HCT116 (cell line): ENCODE measurements around the gene ASCC1. TPM values are rescaled to one million over a fixed set of nuclear protein-coding genes. Genes with fewer than 3 reads are reported as not detected.

Experiments
- ATAC-seq: fragments of 200-7000 bp; cut with Tn5 transposase; 2 replicates; pipeline ENCODE4 v1.9.1; 2020; ENCODE audit warnings: mild to moderate bottlenecking, moderate library complexity
- BruUV-seq: library from RNA; stranded (reverse); fragments of 400-500 nt; replicated peaks from 2 replicates; lab custom pipeline; 2021; lab: Mats Ljungman, UMichigan
- CTCF ChIA-PET: fragments of 300-600 bp; sonication (Branson Sonifier 250); formaldehyde crosslinking; loops from one replicate; lab custom pipeline; 2021; ENCODE audit warnings: antibody characterized with exemption; lab: Charles Lee
- POLR2A ChIA-PET: fragments of 300-600, 350-600 bp; sonication (Branson Sonifier 250); formaldehyde crosslinking; loops from one replicate; lab custom pipeline; 2021; ENCODE audit warnings: antibody characterized with exemption; lab: Charles Lee
- RAD21 ChIA-PET, 2 experiments: fragments of 300-600 bp; sonication (Branson Sonifier 250); formaldehyde crosslinking; loops; one replicate each; lab custom pipeline; 2023; ENCODE audit warnings: low total read pairs in 2 of 2; ENCODE audit not compliant: uncharacterized antibody in 2 of 2, unreplicated experiment in 2 of 2, low non-redundant PET in 1 of 2; lab: Charles Lee
- DNase-seq: peaks from one replicate; pipeline ENCODE4 v3.0.0-alpha.2; 2010; ENCODE audit warnings: low read depth, low spot score
- H2AFZ ChIP-seq: fragments of 200-600 bp; shearing (Covaris generic), sonication (generic); 2 replicates; pipeline ENCODE4 v1.6.1; 2017; ENCODE audit warnings: low read depth, mixed run types, mixed read lengths, antibody characterized with exemption, low read length; ENCODE audit not compliant: poor library complexity, severe bottlenecking
- H3K27ac ChIP-seq: 2 replicates; pipeline ENCODE4 v1.5.1; 2012; ENCODE audit warnings: low read depth, low read length
- H3K27me3 ChIP-seq: fragments of 200-600 bp; sonication (generic); 2 replicates; pipeline ENCODE4 v1.6.1; 2016; ENCODE audit warnings: mixed run types, low read length, mixed read lengths; ENCODE audit not compliant: insufficient read depth
- H3K36me3 ChIP-seq, 2 experiments: fragments of 200-500 bp in 1 of 2; fragments of 200-600 bp in 1 of 2; sonication (Bioruptor generic) in 1 of 2; sonication (generic) in 1 of 2; 2 replicates each; pipeline versions ENCODE4 v1.5.1 to v1.6.1; 2014 to 2016; ENCODE audit warnings: low read length in 2 of 2, inconsistent platforms in 1 of 2, mixed read lengths in 1 of 2, mixed run types in 1 of 2; ENCODE audit not compliant: insufficient read depth in 2 of 2, control insufficient read depth in 1 of 2
- H3K4me1 ChIP-seq, 2 experiments: fragments of 200-600 bp in 1 of 2; sonication (generic) in 1 of 2; 2 replicates each; pipeline versions ENCODE4 v1.5.1 to v1.6.1; 2012 to 2017; ENCODE audit warnings: low read length in 2 of 2, inconsistent platforms in 1 of 2, mild to moderate bottlenecking in 1 of 2, mixed read lengths in 1 of 2, mixed run types in 1 of 2, moderate library complexity in 1 of 2; ENCODE audit not compliant: insufficient read depth in 2 of 2, control insufficient read depth in 1 of 2
- H3K4me2 ChIP-seq: fragments of 200-600 bp; sonication (generic); 2 replicates; pipeline ENCODE4 v1.6.1; 2017; ENCODE audit warnings: mixed run types, low read length, mixed read lengths
- H3K4me3 ChIP-seq, 2 experiments: fragments of 200-600 bp in 1 of 2; sonication (generic) in 1 of 2; replicated peaks in 1 of 2; 2 replicates each; pipeline ENCODE4 v1.5.1; 2011 to 2016; ENCODE audit warnings: low read length in 2 of 2, control low read depth in 1 of 2, low read depth in 1 of 2, mild to moderate bottlenecking in 1 of 2, mixed read lengths in 1 of 2, mixed run types in 1 of 2
- H3K79me2 ChIP-seq: fragments of 200-600 bp; sonication (generic); 2 replicates; pipeline ENCODE4 v1.6.1; 2017; ENCODE audit warnings: mild to moderate bottlenecking, mixed run types, low read length, moderate library complexity, mixed read lengths; ENCODE audit not compliant: insufficient read depth
- H3K9ac ChIP-seq: fragments of 200-600 bp; sonication (generic); 2 replicates; pipeline ENCODE4 v1.6.1; 2016; ENCODE audit warnings: low read length, mixed read lengths
- H3K9me2 ChIP-seq: fragments of 200-600 bp; sonication (generic), shearing (Covaris generic); 2 replicates; pipeline ENCODE4 v1.6.1; 2017; ENCODE audit warnings: mixed run types, mild to moderate bottlenecking, moderate library complexity; ENCODE audit not compliant: insufficient read depth
- H3K9me3 ChIP-seq, 2 experiments: fragments of 200-500 bp in 1 of 2; fragments of 200-600 bp in 1 of 2; sonication (Bioruptor generic) in 1 of 2; sonication (generic) in 1 of 2; 2 replicates each; pipeline ENCODE4 v1.6.1; 2014 to 2017; ENCODE audit warnings: low read length in 2 of 2, mixed read lengths in 2 of 2, inconsistent platforms in 1 of 2, low read depth in 1 of 2, mild to moderate bottlenecking in 1 of 2, mixed run types in 1 of 2, moderate library complexity in 1 of 2; ENCODE audit not compliant: control insufficient read depth in 1 of 2, insufficient read depth in 1 of 2
- H4K20me1 ChIP-seq: fragments of 200-600 bp; sonication (generic), shearing (Covaris generic); 2 replicates; pipeline ENCODE4 v1.6.1; 2017; ENCODE audit warnings: mixed run types, mild to moderate bottlenecking, moderate library complexity; ENCODE audit not compliant: insufficient read depth
- ATF3 ChIP-seq: IDR thresholded peaks from 2 replicates; pipeline ENCODE4 v1.6.1; 2012
- CBX3 ChIP-seq: IDR thresholded peaks from 2 replicates; pipeline ENCODE4 v1.6.1; 2012; ENCODE audit warnings: low read depth
- CTCF ChIP-seq, 3 experiments: fragments of 200-600 bp in 1 of 3; sonication (generic) in 1 of 3; IDR thresholded peaks in 2 of 3; conservative IDR thresholded peaks in 1 of 3; 2 replicates each; pipeline ENCODE4 v1.5.1; 2012 to 2017; ENCODE audit warnings: low read depth in 2 of 3, low read length in 2 of 3, antibody characterized with exemption in 1 of 3, borderline replicate concordance in 1 of 3, control low read depth in 1 of 3, mild to moderate bottlenecking in 1 of 3, mixed read lengths in 1 of 3, mixed run types in 1 of 3, moderate library complexity in 1 of 3; ENCODE audit not compliant: insufficient read depth in 1 of 3
- EGR1 ChIP-seq: IDR thresholded peaks from 2 replicates; pipeline ENCODE4 v1.6.1; 2012; ENCODE audit warnings: low read depth
- ELF1 ChIP-seq: IDR thresholded peaks from 2 replicates; pipeline ENCODE4 v1.6.1; 2012; ENCODE audit warnings: low read depth, borderline replicate concordance
- EZH2phosphoT487 ChIP-seq: fragments of 200-600 bp; IDR thresholded peaks from 2 replicates; pipeline ENCODE4 v1.6.1; 2018; ENCODE audit warnings: antibody characterized with exemption, borderline replicate concordance
- FOSL1 ChIP-seq: IDR thresholded peaks from 2 replicates; pipeline ENCODE4 v1.6.1; 2012; ENCODE audit warnings: low read depth
- JUND ChIP-seq: IDR thresholded peaks from 2 replicates; pipeline ENCODE4 v1.6.1; 2012
- POLR2A ChIP-seq: IDR thresholded peaks from 2 replicates; pipeline ENCODE4 v1.7.0; 2011; ENCODE audit warnings: borderline replicate concordance; ENCODE audit not compliant: insufficient read depth, insufficient read length; ENCODE audit errors: extremely low read depth
- POLR2AphosphoS5 ChIP-seq: IDR thresholded peaks from 2 replicates; pipeline ENCODE4 v1.6.1; 2011; ENCODE audit warnings: mild to moderate bottlenecking, low read depth, low read length, moderate library complexity
- RAD21 ChIP-seq: IDR thresholded peaks from 2 replicates; pipeline ENCODE4 v1.6.1; 2012; ENCODE audit warnings: low read depth, mild to moderate bottlenecking
- REST ChIP-seq: IDR thresholded peaks from 2 replicates; pipeline ENCODE4 v1.6.1; 2012; ENCODE audit warnings: low read depth
- SP1 ChIP-seq: IDR thresholded peaks from 2 replicates; pipeline ENCODE4 v1.6.1; 2012; ENCODE audit warnings: low read depth
- TCF7L2 ChIP-seq: IDR thresholded peaks from 2 replicates; pipeline ENCODE4 v1.7.0; 2011; ENCODE audit warnings: borderline replicate concordance, inconsistent platforms; ENCODE audit not compliant: insufficient read depth, insufficient read length; ENCODE audit errors: extremely low read depth
- ZFX ChIP-seq: fragments of 450-650 bp; IDR thresholded peaks from 2 replicates; pipeline ENCODE4 v1.6.1; 2017
- ZNF274 ChIP-seq: fragments of 200-500 bp; sonication (Bioruptor generic); IDR thresholded peaks from 2 replicates; pipeline ENCODE4 v1.6.1; 2014; ENCODE audit warnings: mild to moderate bottlenecking, low read depth, low read length, inconsistent platforms
- intact Hi-C: fragments of 100-400 bp; cut with micrococcal nuclease; formaldehyde crosslinking; loops from 2 replicates; pipeline ENCODE4 v1.10.0; 2022
- total RNA-seq: library from RNA; stranded (reverse); gene quantifications from one replicate; pipeline ENCODE4 v1.2.1, GENCODE V29; 2021; ENCODE audit not compliant: unreplicated experiment

Gene ASCC1
- total RNA-seq, 1 experiment from 2014 or later = 34.5 TPM

- peaks cover 0 to 3% of the 10 kb centered on the region in 2 experiments; a peak in 2 of 4 replicates for H3K4me1 ChIP-seq
- no peak overlapping the region for H3K27ac ChIP-seq
- ATAC-seq = no peak
- CTCF ChIA-PET = interaction anchor here (1.1 to 1.3 kb wide), 4 partner anchors 91 to 114 kb away, joined by 3 to 7 read pairs (median 4); no protein-coding TSS in a partner anchor
- TF ChIP-seq CTCF (IDR thresholded peaks at IDR 0.05 in 2 of 3, conservative IDR thresholded peaks at IDR 0.05 in 1 of 3; ENCODE audit: borderline replicate concordance in 1 of 3, insufficient read depth in 1 of 3, low read depth in 2 of 3, low read length in 2 of 3) (no peak), FOSL1 (no peak), JUND (no peak), POLR2AphosphoS5 (no peak), EZH2phosphoT487 (no peak), ZNF274 (no peak), CBX3 (no peak), REST (no peak), ZFX (no peak), RAD21 (no peak), TCF7L2 (no peak), EGR1 (no peak), SP1 (no peak), ATF3 (no peak), ELF1 (no peak), POLR2A (no peak)
- RAD21 ChIA-PET = interaction anchor here in 1 of 2 experiments (1.0 kb wide), 1 partner anchor 99 kb away, joined by 3 read pairs; no protein-coding TSS in a partner anchor
- intact Hi-C loops = loop anchor here (2.0 kb wide), 3 partner anchors 97 to 327 kb away; no protein-coding TSS in a partner anchor
- H4K20me1 ChIP-seq = no peaks in the 10 kb centered on the region
- POLR2A ChIA-PET = interaction anchor here (1.0 kb wide), 1 partner anchor 51 kb away, joined by 3 read pairs; no protein-coding TSS in a partner anchor
- peaks cover 37% of the 10 kb centered on the region for H3K79me2 ChIP-seq
- H3K9me2 ChIP-seq = no peaks in the 10 kb centered on the region
- H2AFZ ChIP-seq = no peak overlapping the region
- no peak overlapping the region for H3K4me3 ChIP-seq
- H3K36me3 ChIP-seq = peaks cover 13% of the 10 kb centered on the region in 2 experiments
- H3K9ac ChIP-seq = no peak overlapping the region
- no TSS peak for BruUV-seq
- H3K4me2 ChIP-seq = no peak overlapping the region
- H3K27me3 ChIP-seq = no peaks in the 10 kb centered on the region
- H3K9me3 ChIP-seq = no peaks in the 10 kb centered on the region
- DNase-seq = no peak
These were observed 7.6 kb upstream of the ASCC1 start for GRCh38 chr10:72223743-72224101.
